ENCODE measurements around the gene SPDYC. TPM values are rescaled to one million over a fixed set of nuclear protein-coding genes. Genes with fewer than 3 reads are reported as not detected.

SPDYC gene
- total RNA-seq, 1 experiment from 2014 or later = 1.2 TPM

GRCh38 chr11:65166893-65167292 lies 3.1 kb upstream of the SPDYC start:
- ChIA-PET POLR2A (no interaction called here), CTCF (no interaction called here), RAD21 (ENCODE audit: low non-redundant PET in 1 of 2, low total read pairs in 2 of 2, uncharacterized antibody in 2 of 2, unreplicated experiment in 2 of 2) (no interaction called here)
- Histone ChIP-seq H4K20me1 (ENCODE audit: insufficient read depth) (no peaks in the 10 kb centered on the region), H3K27ac (ENCODE audit: low read depth, low read length) (no peak overlapping the region), H3K79me2 (ENCODE audit: insufficient read depth, low read length) (no peaks in the 10 kb centered on the region), H3K4me2 (ENCODE audit: low read length) (no peak overlapping the region), H3K4me3 (replicated peaks in 1 of 2; ENCODE audit: low read depth in 1 of 2, low read length in 2 of 2) (no peak overlapping the region), H3K9me3 (ENCODE audit: control insufficient read depth in 1 of 2, insufficient read depth in 1 of 2, low read depth in 1 of 2, low read length in 2 of 2) (no peaks in the 10 kb centered on the region), H3K27me3 (ENCODE audit: insufficient read depth, low read length) (no peaks in the 10 kb centered on the region), H3K36me3 (ENCODE audit: control insufficient read depth in 1 of 2, insufficient read depth in 2 of 2, low read length in 2 of 2) (no peaks in the 10 kb centered on the region), H3K4me1 (ENCODE audit: control insufficient read depth in 1 of 2, insufficient read depth in 2 of 2, low read length in 2 of 2) (peaks cover 9 to 16% of the 10 kb centered on the region in 2 experiments; a peak in 3 of 4 replicates), H3K9ac (ENCODE audit: low read length) (no peak overlapping the region), H2AFZ (ENCODE audit: low read depth, low read length, poor library complexity, severe bottlenecking) (no peak overlapping the region), H3K9me2 (ENCODE audit: insufficient read depth) (no peaks in the 10 kb centered on the region)
- no TSS peak for BruUV-seq (replicated peaks)
- intact Hi-C loops (cut with micrococcal nuclease) = no loop called here
- no peak for DNase-seq (ENCODE audit: low read depth, low spot score)
- ATAC-seq = no peak
- TF ChIP-seq TCF7L2 (IDR thresholded peaks at IDR 0.05; ENCODE audit: borderline replicate concordance, extremely low read depth, insufficient read depth, insufficient read length) = no peak
- TF ChIP-seq CBX3 (IDR thresholded peaks at IDR 0.05; ENCODE audit: low read depth) = no peak

GRCh38 chr11:65167656-65168055 lies 2.4 kb upstream of the SPDYC start:
- ChIA-PET CTCF (no interaction called here), RAD21 (ENCODE audit: low non-redundant PET in 1 of 2, low total read pairs in 2 of 2, uncharacterized antibody in 2 of 2, unreplicated experiment in 2 of 2) (no interaction called here), POLR2A (no interaction called here)
- Histone ChIP-seq H2AFZ (ENCODE audit: low read depth, low read length, poor library complexity, severe bottlenecking) (no peak overlapping the region), H3K79me2 (ENCODE audit: insufficient read depth, low read length) (no peaks in the 10 kb centered on the region), H3K36me3 (ENCODE audit: control insufficient read depth in 1 of 2, insufficient read depth in 2 of 2, low read length in 2 of 2) (no peaks in the 10 kb centered on the region), H4K20me1 (ENCODE audit: insufficient read depth) (no peaks in the 10 kb centered on the region), H3K9me2 (ENCODE audit: insufficient read depth) (no peaks in the 10 kb centered on the region), H3K27ac (ENCODE audit: low read depth, low read length) (no peak overlapping the region), H3K4me3 (replicated peaks in 1 of 2; ENCODE audit: low read depth in 1 of 2, low read length in 2 of 2) (no peak overlapping the region), H3K9ac (ENCODE audit: low read length) (no peak overlapping the region), H3K27me3 (ENCODE audit: insufficient read depth, low read length) (no peaks in the 10 kb centered on the region), H3K4me2 (ENCODE audit: low read length) (no peak overlapping the region), H3K4me1 (ENCODE audit: control insufficient read depth in 1 of 2, insufficient read depth in 2 of 2, low read length in 2 of 2) (peaks cover 9 to 16% of the 10 kb centered on the region in 2 experiments; a peak in 3 of 4 replicates), H3K9me3 (ENCODE audit: control insufficient read depth in 1 of 2, insufficient read depth in 1 of 2, low read depth in 1 of 2, low read length in 2 of 2) (no peaks in the 10 kb centered on the region)
- BruUV-seq (replicated peaks) = no TSS peak
- DNase-seq (ENCODE audit: low read depth, low spot score) = no peak
- ATAC-seq = no peak
- TF ChIP-seq SRF (IDR thresholded peaks at IDR 0.05; ENCODE audit: low read depth) (no peak), CTCF (IDR thresholded peaks at IDR 0.05 in 2 of 3, conservative IDR thresholded peaks at IDR 0.05 in 1 of 3; ENCODE audit: borderline replicate concordance in 1 of 3, insufficient read depth in 1 of 3, low read depth in 2 of 3, low read length in 2 of 3) (no peak), ZBTB33 (IDR thresholded peaks at IDR 0.05; ENCODE audit: extremely low read depth, insufficient replicate concordance, low read length) (no peak), RAD21 (IDR thresholded peaks at IDR 0.05; ENCODE audit: low read depth) (no peak), EZH2 (IDR thresholded peaks at IDR 0.05) (no peak), JUND (IDR thresholded peaks at IDR 0.05) (no peak), CEBPB (IDR thresholded peaks at IDR 0.05; ENCODE audit: low read depth) (no peak), SIN3A (IDR thresholded peaks at IDR 0.05; ENCODE audit: low read depth) (no peak), YY1 (IDR thresholded peaks at IDR 0.05; ENCODE audit: extremely low read depth, insufficient replicate concordance, low read depth, low read length) (no peak), ZFX (IDR thresholded peaks at IDR 0.05) (no peak), ELF1 (IDR thresholded peaks at IDR 0.05; ENCODE audit: borderline replicate concordance, low read depth) (no peak), POLR2A (IDR thresholded peaks at IDR 0.05; ENCODE audit: borderline replicate concordance, extremely low read depth, insufficient read depth, insufficient read length) (no peak), SP1 (IDR thresholded peaks at IDR 0.05; ENCODE audit: low read depth) (no peak), EGR1 (IDR thresholded peaks at IDR 0.05; ENCODE audit: low read depth) (no peak)
- intact Hi-C loops (cut with micrococcal nuclease) = no loop called here

Data from HCT116 (cell line).